ENCODE measurements around the gene SYAP1.

Gene SYAP1

GRCh38 chrX:16719334-16720084, at the start of gene SYAP1:
Gene SYAP1 (plus strand): TSS chrX:16719612. CDS start chrX:16719725, 113 bp downstream.
- peak within 1 kb of the TSS; percentile 68 for H3K4me3 ChIP-seq (ENCODE audit: control insufficient read depth, low read depth, low read length)
- peak; percentile 93 for DNase-seq (ENCODE audit: low read depth)
- TF ChIP-seq, protein P1, sequence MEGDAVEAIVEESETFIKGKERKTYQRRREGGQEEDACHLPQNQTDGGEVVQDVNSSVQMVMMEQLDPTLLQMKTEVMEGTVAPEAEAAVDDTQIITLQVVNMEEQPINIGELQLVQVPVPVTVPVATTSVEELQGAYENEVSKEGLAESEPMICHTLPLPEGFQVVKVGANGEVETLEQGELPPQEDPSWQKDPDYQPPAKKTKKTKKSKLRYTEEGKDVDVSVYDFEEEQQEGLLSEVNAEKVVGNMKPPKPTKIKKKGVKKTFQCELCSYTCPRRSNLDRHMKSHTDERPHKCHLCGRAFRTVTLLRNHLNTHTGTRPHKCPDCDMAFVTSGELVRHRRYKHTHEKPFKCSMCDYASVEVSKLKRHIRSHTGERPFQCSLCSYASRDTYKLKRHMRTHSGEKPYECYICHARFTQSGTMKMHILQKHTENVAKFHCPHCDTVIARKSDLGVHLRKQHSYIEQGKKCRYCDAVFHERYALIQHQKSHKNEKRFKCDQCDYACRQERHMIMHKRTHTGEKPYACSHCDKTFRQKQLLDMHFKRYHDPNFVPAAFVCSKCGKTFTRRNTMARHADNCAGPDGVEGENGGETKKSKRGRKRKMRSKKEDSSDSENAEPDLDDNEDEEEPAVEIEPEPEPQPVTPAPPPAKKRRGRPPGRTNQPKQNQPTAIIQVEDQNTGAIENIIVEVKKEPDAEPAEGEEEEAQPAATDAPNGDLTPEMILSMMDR (IDR thresholded peaks at IDR 0.05; ENCODE audit: control insufficient read depth, insufficient read depth, low read depth, low read length, missing control alignments): no peak

- DNase-seq (ENCODE audit: low read depth): no peak
- TF ChIP-seq, protein P1 (IDR thresholded peaks at IDR 0.05; ENCODE audit: control insufficient read depth, insufficient read depth, low read depth, low read length, missing control alignments): peak; percentile 45
- no peak overlapping the region for H3K4me3 ChIP-seq (ENCODE audit: control insufficient read depth, low read depth, low read length)
Observed at GRCh38 chrX:16671005-16671404, 48.4 kb upstream of the SYAP1 start.

- TF ChIP-seq, protein P1 (IDR thresholded peaks at IDR 0.05; ENCODE audit: control insufficient read depth, insufficient read depth, low read depth, low read length, missing control alignments): no peak
- DNase-seq (ENCODE audit: low read depth): no peak
Observed at GRCh38 chrX:16678689-16679088, 40.7 kb upstream of the SYAP1 start.

GRCh38 chrX:16683007-16683664, 36.3 kb upstream of the SYAP1 start:
- DNase-seq (ENCODE audit: low read depth): no peak
- no peak overlapping the region for H3K4me3 ChIP-seq (ENCODE audit: control insufficient read depth, low read depth, low read length)
- TF ChIP-seq, protein P1 (IDR thresholded peaks at IDR 0.05; ENCODE audit: control insufficient read depth, insufficient read depth, low read depth, low read length, missing control alignments): no peak

More at GRCh38 chrX:16678689-16679088, 40.7 kb upstream of the SYAP1 start:
- H3K4me3 ChIP-seq (ENCODE audit: control insufficient read depth, low read depth, low read length): no peak overlapping the region

- H3K4me3 ChIP-seq (ENCODE audit: control insufficient read depth, low read depth, low read length): no peak overlapping the region
- DNase-seq (ENCODE audit: low read depth): no peak
- TF ChIP-seq, protein P1 (IDR thresholded peaks at IDR 0.05; ENCODE audit: control insufficient read depth, insufficient read depth, low read depth, low read length, missing control alignments): no peak
Observed at GRCh38 chrX:16687514-16687913, 31.9 kb upstream of the SYAP1 start.

- H3K4me3 ChIP-seq (ENCODE audit: control insufficient read depth, low read depth, low read length): no peak overlapping the region
- TF ChIP-seq, protein P1 (IDR thresholded peaks at IDR 0.05; ENCODE audit: control insufficient read depth, insufficient read depth, low read depth, low read length, missing control alignments): peak; percentile 84
- DNase-seq (ENCODE audit: low read depth): no peak
Observed at GRCh38 chrX:16695079-16695676, 24.2 kb upstream of the SYAP1 start.

Measured in AG09309 (cell line).